GM21423 (cell line): ENCODE results near the gene RNF220.

Source experiments
- ATAC-seq: cut with Tn5 transposase; IDR thresholded peaks from one replicate; pipeline ENCODE4 v1.9.1; 2021; ENCODE audit warnings: mild to moderate bottlenecking, moderate library complexity; ENCODE audit not compliant: unreplicated experiment

RNF220 gene

DNA sequence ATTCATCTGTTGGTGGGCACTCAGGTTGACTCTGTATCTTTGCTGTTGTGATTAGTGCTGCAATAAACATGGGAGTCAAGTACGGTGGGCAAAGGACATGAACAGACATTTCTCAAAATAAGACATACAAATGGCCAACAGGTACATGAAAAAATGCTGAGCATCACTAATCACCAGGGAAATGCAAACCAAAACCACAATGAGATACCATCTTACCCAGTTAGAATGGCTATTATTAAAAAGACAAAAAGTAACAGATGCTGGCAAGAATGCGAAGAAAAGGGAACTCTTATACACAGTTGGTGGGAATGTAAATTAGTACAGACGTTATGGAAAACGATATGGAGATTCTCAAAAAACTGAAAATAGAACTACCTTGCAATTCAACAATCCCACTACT, 170.3 kb downstream of the RNF220 start:
- no peak for ATAC-seq

DNA sequence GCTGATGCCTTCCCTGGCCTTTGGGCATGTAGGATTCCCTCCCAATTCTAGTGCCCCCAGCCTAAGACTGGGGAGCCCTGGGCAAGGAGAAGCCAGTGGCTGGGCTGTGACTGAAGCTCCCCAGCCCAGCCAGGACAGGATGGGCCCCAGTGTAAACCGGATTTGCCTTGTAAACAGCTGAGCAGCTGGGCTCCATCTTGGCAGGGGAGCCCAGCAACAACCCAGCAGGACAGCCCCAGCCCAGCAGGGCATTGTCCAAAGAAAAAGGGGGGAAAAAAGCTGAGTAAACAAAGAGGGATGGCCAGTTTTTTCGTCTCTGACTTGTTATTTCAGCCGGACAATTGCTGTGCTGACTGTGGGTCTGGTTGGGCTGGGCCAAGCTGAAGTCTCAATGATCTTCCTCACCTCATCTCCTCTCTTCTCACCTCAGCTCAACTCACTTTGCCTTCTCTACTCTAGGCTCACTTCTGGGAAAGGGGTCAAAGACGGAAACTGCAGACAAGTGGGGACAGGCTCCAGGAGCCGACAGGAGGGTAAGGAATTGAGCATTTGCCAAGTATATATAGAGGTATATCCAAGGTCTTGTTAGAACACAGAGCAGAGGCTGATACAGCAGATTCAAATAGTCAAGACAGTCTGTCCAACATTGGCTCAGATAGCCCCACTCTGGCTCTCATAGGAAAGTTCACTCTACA, 171.5 kb downstream of the RNF220 start:
- no peak for ATAC-seq

DNA sequence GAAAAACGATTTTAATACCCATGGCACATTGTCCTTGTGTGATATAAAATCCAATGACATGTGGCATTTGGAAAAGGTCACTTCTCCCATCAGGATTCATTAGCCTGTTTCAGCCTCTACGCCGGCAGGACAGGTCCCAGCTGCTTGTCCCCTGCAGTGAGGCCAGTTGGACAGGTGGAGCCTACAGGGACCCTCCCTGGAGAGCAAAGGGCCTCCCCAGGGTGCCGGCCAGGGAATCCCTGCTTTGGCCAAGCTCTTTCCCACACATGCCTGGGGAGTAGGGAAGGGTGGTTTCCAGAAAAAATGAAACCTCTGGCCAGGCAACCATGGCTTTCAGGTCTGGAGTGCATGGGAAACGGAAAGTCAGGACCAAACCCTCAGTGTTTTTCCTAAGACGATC, 176.2 kb downstream of the RNF220 start:
- no peak for ATAC-seq

DNA sequence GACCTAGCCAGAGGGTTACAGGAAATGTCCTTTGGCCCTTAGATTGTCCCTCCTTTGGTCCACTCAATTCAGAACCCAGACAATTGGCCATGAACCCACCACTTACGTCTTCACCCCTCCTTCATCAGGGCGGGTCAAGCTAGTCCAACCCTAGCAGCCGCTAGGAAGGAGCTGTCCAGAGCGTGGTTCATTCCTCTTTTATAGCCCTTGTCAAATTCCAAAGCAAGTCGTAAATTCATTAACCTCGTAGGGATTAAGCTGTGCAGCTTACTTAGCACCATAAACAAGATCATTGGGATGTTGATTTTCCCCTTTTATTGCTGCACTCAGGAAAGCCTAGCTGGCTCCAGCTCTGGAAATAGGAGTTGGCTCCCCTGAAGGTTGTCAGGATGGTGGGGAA, 179.1 kb downstream of the RNF220 start:
- no peak for ATAC-seq

DNA sequence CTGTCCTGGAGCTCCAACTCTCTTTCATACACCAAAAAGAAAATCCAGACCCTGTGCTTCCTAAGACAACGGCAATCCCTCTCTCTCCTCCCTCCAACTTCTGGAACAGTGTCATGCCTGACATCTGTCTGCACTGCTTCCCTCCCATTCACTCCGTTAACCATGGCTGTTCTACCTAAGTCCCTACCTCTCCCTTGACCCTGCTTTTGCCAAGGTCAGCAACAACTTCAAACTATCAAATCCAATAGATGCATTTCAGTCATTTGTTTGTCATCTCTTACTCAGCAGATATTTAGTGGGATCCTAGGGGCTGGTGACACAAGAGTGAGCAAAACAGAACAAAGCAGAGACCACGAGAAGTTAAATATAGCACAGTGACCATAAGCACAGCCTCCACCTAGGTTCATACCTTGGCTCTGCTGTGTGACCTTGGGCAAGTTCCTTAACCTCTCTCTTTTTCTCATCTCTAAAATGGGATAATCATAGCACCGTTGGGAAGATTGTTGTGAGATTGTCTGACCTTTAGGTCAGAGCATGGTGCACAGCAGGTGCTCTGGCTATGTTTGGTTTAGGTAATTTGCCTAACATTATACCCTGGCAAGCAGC, 180.4 kb downstream of the RNF220 start:
- ATAC-seq, result no peak

DNA sequence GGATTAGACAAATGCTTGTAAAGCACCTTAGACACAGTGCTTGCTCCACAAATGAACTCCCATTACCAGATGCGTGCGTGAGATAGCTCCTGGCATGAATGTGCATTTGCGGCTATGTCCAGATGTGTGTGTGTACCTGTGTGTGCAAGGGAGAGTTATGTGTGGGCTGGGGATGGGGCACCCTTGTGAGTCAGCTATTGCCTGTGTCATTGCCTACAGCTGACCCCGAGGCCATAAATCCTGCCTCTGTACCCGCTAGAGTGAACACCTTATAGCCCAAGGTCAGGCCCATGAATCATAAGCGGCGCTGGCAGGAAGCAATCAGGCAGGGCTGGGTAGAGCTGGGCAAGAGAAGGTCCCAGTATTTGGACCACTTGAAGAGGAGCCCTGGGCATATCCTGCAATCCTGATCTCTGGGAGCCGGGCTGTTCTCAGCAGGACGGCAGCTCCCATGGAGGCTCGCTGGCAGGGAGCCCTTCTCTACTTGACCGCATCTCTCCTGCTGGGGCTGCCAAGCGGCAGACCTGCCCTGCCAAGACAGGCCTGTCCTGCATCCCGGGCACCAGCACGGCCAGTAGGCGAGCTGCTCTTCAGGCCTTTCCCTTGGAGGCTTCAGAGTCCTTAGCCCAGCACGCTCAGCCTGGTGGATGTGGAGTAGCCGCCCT, 182.9 kb downstream of the RNF220 start:
- no peak for ATAC-seq

DNA sequence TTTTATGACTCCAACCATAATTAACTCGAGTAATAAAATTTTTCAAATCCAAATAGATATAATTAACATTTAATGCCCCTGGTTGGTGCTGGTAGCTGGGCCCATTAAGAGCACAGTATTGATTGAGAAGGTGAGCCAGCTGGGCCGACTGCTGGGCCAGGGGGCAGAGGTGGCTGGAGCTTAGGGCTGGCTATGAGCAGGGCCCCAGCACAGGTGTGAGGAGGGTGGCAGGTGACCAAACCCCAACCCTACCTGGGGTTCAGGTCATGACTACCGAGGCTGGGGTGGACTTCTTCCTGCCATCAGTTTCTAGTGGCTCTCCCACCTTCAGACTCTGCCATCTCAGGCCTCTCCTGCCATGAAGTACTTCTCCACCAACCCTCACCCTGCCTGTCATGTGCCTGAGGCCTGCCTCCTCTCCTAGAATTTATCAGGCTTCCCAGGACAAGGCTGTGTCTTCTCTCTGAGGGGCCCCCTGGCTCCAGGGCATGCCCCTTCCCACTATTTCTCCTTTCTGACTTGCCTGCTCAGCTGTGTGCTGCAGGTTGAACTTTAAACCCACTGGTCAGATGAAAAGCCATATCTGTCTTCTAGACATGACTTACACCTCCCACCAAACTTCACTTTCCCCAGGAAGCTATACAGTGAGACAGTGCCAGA, 183.6 kb downstream of the RNF220 start:
- ATAC-seq, result no peak

DNA sequence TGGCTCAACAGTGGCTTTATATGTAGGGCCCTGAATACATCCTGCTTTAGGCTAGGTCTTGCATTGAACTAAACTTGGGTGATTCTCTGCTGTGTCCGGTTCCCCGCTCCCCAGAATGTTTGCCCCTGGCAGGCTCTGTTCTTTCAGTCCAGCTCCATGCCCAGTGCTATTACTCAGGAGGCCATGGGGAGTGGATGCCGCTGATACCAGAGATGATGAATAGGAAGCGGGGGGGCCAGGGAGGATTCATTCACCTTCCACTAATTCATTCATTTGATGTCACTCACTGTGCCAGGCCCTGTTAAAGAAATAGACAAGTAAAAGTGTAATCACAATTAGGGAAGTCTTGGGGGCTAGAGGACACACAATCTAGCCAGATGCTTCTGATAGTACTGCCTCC, 185.4 kb downstream of the RNF220 start:
- no peak for ATAC-seq

DNA sequence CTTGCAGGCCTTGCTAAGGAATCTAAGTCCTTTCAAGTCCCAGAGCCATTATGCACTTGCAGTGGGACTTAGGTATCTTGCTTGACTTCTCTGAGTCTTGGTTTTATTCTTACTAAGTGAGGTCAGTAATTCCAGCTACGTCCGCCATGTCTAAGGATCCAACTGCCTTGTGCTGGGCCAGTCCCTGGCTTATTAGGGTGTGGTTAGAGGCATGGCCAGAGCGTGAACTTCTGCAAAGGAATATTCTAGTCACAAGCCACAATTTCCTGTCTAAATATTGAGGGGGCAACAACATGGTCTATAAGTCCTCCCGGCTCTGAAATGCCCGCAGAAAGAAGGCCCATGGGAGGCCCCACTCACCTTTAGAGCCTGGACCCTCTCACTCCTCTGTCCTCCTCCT, 186.3 kb downstream of the RNF220 start:
- ATAC-seq, result no peak

DNA sequence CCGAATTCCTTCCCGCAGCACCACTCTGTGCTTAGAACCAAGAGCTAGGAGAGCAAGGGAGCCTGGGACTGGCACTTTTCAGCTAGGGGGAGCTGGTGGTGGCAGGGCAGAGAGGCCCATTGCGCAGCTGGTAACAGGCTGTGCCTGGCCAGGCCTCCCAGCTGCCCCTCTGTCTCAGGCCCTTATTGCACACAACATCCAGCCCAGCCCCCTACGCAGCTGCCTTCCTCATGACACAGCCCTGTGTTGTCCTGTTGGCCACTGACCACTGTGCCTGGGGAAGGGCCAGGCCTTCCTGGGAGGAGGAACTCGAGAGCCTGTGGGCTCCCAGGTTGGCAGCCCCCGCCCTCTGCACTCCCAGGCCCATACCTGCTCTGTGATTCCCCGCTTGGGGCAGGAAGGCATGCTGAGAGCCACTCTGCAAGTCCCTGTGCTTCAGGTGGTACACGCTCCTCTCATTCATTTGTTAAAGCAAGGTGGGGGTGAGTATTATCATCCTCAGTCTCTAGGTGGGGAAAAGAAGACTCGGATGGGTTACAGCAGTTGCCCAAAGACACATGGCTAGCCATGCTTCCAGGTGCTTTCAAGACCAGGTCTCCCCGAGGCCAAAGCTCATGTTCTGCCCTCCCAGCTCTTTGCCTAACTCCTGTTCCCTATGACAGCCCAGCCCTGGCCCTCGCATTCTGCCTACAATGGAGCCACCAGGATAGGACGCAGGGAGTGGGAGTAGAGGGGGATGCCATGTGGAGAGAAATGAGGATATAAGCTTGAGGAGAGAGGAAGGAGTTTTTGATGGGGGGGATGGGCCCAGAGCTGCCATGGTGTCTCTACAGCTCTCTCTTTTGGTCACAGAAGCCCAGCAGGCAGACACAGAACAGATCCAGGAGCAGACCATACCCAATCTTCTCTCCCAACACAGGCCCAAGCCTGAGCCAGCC, 187.4 kb downstream of the RNF220 start:
- no peak for ATAC-seq

DNA sequence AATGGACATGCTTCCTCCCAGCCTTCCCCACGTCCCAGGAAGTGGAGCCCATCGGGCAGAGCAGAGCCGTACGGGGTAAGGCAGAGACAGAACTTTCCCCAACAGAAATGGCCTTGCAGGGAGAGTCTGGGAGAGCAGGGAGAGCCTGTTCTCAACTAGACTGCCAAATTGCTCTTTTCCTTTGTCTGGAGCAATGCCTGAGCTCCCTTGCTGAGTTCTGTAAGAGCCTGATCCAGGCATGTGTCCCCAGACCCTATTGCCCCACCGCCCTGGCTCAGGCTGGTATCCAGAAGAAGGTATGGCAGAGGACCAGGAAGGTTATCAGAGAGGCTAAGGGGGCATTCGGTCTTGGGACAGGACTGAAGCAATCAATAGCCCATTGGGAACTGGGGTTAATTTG, 189.3 kb downstream of the RNF220 start:
- no peak for ATAC-seq

DNA sequence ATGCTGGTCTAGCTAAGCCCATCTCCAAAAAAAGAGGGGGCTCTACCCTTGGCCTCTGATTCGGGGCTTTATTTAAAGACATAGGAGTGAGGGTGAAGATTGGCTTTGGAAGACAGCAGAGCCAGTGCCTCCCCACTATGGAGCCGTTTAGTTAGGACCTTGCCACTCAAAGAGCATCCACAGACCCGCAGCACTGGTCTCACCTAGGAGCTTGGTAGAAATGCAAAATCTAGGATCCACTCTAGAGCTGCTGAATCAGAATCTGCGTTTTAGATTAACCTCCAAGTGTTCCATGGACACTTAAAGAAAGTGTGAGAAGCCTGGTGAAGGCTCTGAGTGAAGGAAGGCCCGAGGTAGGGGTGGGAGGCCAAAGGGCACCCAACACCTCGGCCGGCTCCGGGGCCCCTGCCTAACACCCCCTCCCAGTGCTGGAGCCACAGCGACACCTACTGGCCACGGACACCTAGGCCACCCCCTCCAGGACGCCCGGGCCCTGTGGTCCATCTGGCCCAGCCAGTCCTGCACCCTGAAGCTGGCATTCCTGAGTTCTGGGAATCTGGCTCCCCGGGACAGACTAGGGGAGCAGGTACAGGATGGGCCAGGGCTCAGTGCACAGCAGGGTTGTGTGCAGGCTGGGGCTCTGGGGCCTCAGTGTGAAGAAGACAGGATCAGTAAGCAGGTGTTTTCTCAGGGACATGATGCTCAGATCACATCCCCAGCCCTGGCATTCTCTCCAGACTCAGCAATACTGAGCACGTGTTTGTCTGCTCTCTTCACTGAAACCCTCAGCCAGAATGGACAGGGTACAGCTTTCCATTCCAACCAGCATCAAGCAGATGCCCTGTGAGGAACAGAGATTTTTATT, 190.0 kb downstream of the RNF220 start:
- ATAC-seq, result no peak

DNA sequence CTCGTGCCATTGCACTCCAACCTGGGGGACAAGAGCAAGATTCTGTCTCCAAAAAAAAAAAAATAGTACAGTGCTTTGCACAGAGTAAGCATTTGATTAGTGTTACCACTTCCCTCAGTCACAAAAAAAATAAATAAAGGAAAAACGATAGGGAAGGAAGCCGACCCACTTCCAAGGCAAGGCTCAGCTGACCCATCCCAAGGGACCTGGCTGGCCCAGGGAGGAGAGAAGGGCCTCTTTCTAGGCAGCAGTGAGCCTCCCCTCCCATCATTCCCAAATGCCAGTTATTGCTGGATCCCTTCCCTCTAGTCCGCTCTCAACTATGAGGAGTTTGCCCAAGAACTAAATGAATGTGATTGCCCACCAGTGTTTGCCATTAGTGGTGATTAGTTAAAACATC, 191.5 kb downstream of the RNF220 start:
- no peak for ATAC-seq

DNA sequence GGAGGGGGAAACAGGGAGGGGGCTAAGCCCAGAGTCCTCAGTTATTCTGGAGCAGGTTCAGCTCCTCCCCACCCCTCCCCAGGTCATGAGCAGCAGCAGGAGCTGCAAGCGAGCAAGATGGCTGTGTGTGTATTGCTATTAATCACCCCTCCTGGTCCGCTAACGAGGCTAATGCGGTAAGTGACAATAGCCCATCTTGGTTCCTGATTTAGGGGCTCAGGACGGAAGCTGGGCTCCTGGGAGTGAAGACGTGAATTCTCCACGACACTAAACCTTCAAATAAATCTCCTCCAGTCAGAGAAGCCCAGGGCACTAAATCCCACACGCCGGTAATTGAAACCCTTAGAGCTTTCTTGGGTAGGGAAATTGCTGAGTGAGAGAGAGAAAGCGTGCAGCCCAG, 193.1 kb downstream of the RNF220 start:
- ATAC-seq, result no peak

DNA sequence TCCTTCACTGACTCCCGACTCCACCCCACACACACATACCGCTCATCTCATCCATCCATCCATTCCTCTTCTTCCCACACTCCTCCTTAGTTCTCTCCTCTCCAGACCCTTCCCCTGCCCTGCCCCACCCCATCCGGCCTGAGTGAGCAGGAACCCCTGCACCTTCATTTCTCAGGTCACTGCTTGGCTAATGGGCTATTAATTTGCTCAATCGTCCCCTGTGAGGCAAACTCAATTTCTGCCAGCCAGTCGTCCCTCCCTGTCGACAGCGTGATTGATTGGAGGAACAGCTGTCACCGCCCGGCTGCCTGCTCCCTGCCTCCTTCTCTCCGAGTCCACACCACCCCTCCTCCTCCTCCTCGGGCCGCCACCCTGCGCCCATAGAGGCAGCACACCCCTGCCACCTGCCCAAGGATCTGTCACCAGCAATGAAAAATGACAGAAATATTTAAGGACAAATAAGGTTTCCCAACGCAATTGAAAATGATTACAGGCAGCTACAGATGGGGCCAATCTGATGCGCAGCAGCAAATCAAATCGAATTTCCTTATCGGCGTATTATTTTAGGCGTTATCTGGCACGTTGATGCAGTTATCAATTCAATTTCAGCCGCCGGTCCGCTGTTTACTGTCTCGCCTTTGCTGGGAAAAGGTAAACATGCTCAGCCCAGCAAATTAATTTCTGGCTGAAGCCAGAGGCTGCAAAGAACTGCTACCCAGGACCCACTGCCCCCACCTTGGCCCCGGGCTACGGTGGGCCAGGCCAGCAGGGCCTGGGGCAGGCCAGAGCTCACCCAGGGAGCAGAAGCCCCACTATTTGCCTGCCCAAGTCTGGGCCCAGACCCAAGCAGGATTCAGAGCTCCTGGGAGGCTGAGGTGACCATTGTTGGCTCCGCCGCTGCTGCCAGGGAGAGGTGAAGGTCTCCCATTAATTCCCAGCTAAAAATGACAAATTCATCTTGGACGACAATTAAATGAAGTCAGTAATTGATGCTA, 197.9 kb downstream of the RNF220 start:
- ATAC-seq, result no peak

DNA sequence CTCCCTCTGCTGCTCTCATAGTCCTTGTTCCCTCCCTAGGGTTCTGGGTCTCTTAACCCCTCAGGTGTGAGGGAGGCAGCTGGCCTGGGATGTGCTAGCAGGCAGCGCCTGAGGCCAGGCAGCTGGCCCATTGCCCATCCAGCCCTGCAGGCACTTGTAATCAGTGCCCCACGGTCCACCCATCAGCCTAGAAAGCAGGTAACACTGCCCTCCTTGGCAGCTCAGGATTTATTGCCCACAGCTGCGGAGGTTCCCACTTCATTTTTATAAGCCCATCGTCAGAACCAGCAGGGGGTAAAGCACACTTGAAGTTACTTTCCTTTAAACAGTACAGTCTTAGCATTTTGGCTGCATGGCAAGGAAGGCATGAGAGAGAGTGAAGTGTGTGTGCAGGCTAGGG, 198.7 kb downstream of the RNF220 start:
- ATAC-seq, result no peak

DNA sequence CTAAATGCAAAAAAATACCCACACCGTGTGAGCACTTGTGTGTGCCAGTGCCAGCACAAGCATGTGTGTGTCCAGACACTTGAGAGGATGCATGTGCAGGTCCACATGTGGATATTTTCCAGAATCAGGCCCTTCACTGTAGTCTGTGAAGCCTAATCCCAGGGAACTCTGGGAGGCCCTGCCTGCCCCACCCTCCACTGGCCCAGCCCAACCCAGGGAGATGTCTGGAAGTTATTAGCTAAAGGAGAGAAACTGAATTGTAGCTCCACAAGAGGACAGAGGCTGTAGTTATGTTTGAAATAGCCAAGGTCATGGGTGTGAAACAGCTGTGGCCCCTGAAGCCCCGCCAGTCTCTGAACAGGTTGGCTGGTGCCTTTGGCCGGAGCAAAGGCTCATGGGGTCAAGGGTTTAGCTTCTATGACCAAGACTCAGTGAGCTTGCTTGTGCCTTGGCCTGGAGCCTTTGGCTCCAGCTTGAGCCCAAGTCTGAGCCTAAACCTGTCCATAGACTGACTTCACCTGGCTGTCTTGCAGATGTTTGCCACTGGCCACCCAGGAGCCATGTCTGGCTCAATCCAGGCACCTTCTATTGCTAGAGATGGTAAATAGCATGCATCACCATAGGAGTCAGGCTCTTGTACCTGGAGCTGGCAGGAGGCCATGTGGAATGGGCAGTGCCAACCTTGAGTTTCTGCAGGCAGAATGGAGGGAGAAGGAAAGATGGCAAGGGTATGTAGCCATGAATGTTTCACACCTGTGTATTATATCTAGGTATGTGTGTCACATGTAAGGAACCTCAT, 199.3 kb downstream of the RNF220 start:
- no peak for ATAC-seq
